ENCODE results near the gene COL28A1. TPM values are rescaled to one million over a fixed set of nuclear protein-coding genes. Genes with fewer than 3 reads are reported as not detected.
"Not testable (repeated sequence)": the region's sequence is repeated elsewhere in the genome, so short reads cannot be mapped to it uniquely, and the experiment has no call there.

Gene COL28A1
- total RNA-seq, 4 donors from 2014 or later = 1.6 to 10.5 (median 3.2) TPM

- intact Hi-C loops (cut with DNase I; ENCODE audit: low total_unique reads) = no loop called here
- no peak for DNase-seq (ENCODE audit: low spot score in 2 of 2)
- H3K4me3 ChIP-seq (ENCODE audit: low read depth, poor library complexity, severe bottlenecking) = no peak overlapping the region
- TF ChIP-seq POLR2A (IDR thresholded peaks at IDR 0.05) = no peak
- no peak for TF ChIP-seq CTCF (IDR thresholded peaks at IDR 0.05)
These were observed 130.2 kb downstream of the COL28A1 start for GRCh38 chr7:7405461-7405860.

GRCh38 chr7:7399707-7400106 lies 136.0 kb downstream of the COL28A1 start:
- no peak overlapping the region for H3K4me3 ChIP-seq (ENCODE audit: low read depth, poor library complexity, severe bottlenecking)
- TF ChIP-seq POLR2A (IDR thresholded peaks at IDR 0.05) (no peak), CTCF (IDR thresholded peaks at IDR 0.05) (no peak)
- WGBS, 2 donors = 91 to 92% methylated on average over 2 of the region's 2 CpGs
- intact Hi-C loops (cut with DNase I; ENCODE audit: low total_unique reads) = no loop called here
- DNase-seq (ENCODE audit: low spot score in 2 of 2) = no peak

- no peak for TF ChIP-seq POLR2A (IDR thresholded peaks at IDR 0.05)
- no peak for TF ChIP-seq CTCF (IDR thresholded peaks at IDR 0.05)
- intact Hi-C loops (cut with DNase I; ENCODE audit: low total_unique reads) = no loop called here
- WGBS, 2 donors = 83 to 88% methylated on average over 4 of the region's 4 CpGs
- no peak overlapping the region for H3K4me3 ChIP-seq (ENCODE audit: low read depth, poor library complexity, severe bottlenecking)
- no peak for DNase-seq (ENCODE audit: low spot score in 2 of 2)
These were observed 139.9 kb downstream of the COL28A1 start for GRCh38 chr7:7395785-7396184.

- DNase-seq (ENCODE audit: low spot score in 2 of 2); H3K4me3 ChIP-seq (ENCODE audit: low read depth, poor library complexity, severe bottlenecking); intact Hi-C loops (cut with DNase I; ENCODE audit: low total_unique reads): not testable (repeated sequence)
- WGBS, 2 donors = 92 to 94% methylated on average over 4 of the region's 4 CpGs
These were observed 147.5 kb downstream of the COL28A1 start for GRCh38 chr7:7388164-7388563.

GRCh38 chr7:7385421-7385820 lies 150.3 kb downstream of the COL28A1 start:
- intact Hi-C loops (cut with DNase I; ENCODE audit: low total_unique reads) = no loop called here
- 60 to 63% methylated on average over 2 of the region's 2 CpGs for WGBS, 2 donors
- no peak overlapping the region for H3K4me3 ChIP-seq (ENCODE audit: low read depth, poor library complexity, severe bottlenecking)
- no peak for DNase-seq (ENCODE audit: low spot score in 2 of 2)
- no peak for TF ChIP-seq POLR2A (IDR thresholded peaks at IDR 0.05)
- TF ChIP-seq CTCF (IDR thresholded peaks at IDR 0.05) = no peak

- TF ChIP-seq POLR2A (IDR thresholded peaks at IDR 0.05) = no peak
- no peak for TF ChIP-seq CTCF (IDR thresholded peaks at IDR 0.05)
- no peak for DNase-seq (ENCODE audit: low spot score in 2 of 2)
- H3K4me3 ChIP-seq (ENCODE audit: low read depth, poor library complexity, severe bottlenecking) = no peak overlapping the region
- intact Hi-C loops (cut with DNase I; ENCODE audit: low total_unique reads) = no loop called here
These were observed 151.4 kb downstream of the COL28A1 start for GRCh38 chr7:7384228-7384627.

Data from lower leg skin (tissue), 4 donors.